Uterus (tissue), 4 donors: ENCODE results near the gene C4orf36. TPM values are rescaled to one million over a fixed set of nuclear protein-coding genes. Genes with fewer than 3 reads are reported as not detected.
A peak's percentile ranks its signal among the peaks of the same experiment; 100 is the strongest.

Experiments
- DNase-seq, 2 donors: peaks; one replicate each; pipeline ENCODE4 v3.0.0-alpha.2; 2019 to 2020
- H3K27ac ChIP-seq, 2 donors: fragments of 200-600 bp; sonication (generic); 1 replicate in 1 of 2; 2 replicates in 1 of 2; pipeline ENCODE4 v1.5.1; 2016 to 2018
- H3K27me3 ChIP-seq, 2 donors: fragments of 200-600 bp; sonication (generic); one replicate each; pipeline ENCODE4 v1.5.1; 2018 to 2019; ENCODE audit warnings: control low read depth in 1 of 2
- H3K36me3 ChIP-seq, 2 donors: fragments of 200-600 bp; sonication (generic); one replicate each; pipeline ENCODE4 v1.5.1; 2019; ENCODE audit warnings: control low read depth in 1 of 2
- H3K4me1 ChIP-seq, 2 donors: fragments of 200-600 bp; sonication (generic); one replicate each; pipeline ENCODE4 v1.5.1; 2018 to 2019; ENCODE audit warnings: control low read depth in 1 of 2
- H3K4me3 ChIP-seq, 2 donors: fragments of 200-600 bp; sonication (generic); 1 replicate in 1 of 2; 2 replicates in 1 of 2; pipeline ENCODE4 v1.5.1; 2018 to 2019; ENCODE audit warnings: mild to moderate bottlenecking in 1 of 2
- H3K9me3 ChIP-seq, 2 donors: fragments of 200-600 bp; sonication (generic); one replicate each; pipeline ENCODE4 v1.5.1; 2019; ENCODE audit warnings: control low read depth in 1 of 2
- POLR2A ChIP-seq, 2 donors: fragments of 450-650 bp; IDR thresholded peaks; one replicate each; pipeline ENCODE4 v1.6.1; 2016; ENCODE audit warnings: antibody characterized with exemption in 2 of 2, mild to moderate bottlenecking in 1 of 2, moderate library complexity in 1 of 2
- intact Hi-C: fragments of 100-400 bp; cut with DNase I; formaldehyde crosslinking; loops from one replicate; pipeline ENCODE4 v1.15.1; 2023; ENCODE audit warnings: low total_unique reads
- total RNA-seq, 4 donors: library from RNA; depleted of rRNA in 3 of 4; stranded (reverse); fragments of >200 nt in 3 of 4; gene quantifications; one replicate each; pipeline versions ENCODE4 v1.1.0 to v1.2.4, GENCODE V29; 2014 to 2023
- TF ChIP-seq, protein P1 (sequence below), 4 experiments: fragments of 200-600 bp in 2 of 4; fragments of 450-650 bp in 2 of 4; sonication (generic) in 2 of 4; IDR thresholded peaks; one replicate each; pipeline ENCODE4 v1.5.1; 2016 to 2019; ENCODE audit warnings: antibody characterized with exemption in 4 of 4, mild to moderate bottlenecking in 2 of 4, moderate library complexity in 1 of 4
- donor health status: DM: yes; HTN: yes; CAD: no.

The C4orf36 gene
- total RNA-seq, 4 donors from 2014 or later, result 0.91 to 4.8 TPM; not detected in 2

DNA sequence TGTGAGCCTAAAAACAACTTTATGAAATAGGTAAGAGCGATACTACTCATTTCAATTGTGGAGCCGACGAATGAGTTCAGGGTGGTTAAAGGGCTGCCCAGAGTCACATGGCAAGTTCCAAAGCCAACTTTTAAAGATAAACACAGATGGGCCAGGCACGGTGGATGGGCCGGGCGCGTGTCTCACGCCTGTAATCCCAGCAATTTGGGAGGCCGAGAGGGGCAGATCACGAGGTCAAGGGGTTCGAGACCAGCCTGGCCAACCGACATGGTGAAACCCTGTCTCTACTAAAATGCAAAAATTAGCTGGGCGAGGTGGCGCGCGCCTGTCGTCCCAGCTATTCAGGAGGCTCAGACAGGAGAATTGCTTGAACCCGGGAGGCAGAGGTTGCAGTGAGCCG lies 914 bp upstream of the C4orf36 start:
- Histone ChIP-seq H3K27me3 (no peaks in the 10 kb centered on the region), H3K27ac (no peak overlapping the region), H3K4me3 (no peak overlapping the region), H3K4me1 (no peaks in the 10 kb centered on the region), H3K36me3 (no peaks in the 10 kb centered on the region), H3K9me3 (no peaks in the 10 kb centered on the region)
- intact Hi-C loops, result no loop called here
- no peak for TF ChIP-seq POLR2A (IDR thresholded peaks at IDR 0.05)
- TF ChIP-seq, protein P1, sequence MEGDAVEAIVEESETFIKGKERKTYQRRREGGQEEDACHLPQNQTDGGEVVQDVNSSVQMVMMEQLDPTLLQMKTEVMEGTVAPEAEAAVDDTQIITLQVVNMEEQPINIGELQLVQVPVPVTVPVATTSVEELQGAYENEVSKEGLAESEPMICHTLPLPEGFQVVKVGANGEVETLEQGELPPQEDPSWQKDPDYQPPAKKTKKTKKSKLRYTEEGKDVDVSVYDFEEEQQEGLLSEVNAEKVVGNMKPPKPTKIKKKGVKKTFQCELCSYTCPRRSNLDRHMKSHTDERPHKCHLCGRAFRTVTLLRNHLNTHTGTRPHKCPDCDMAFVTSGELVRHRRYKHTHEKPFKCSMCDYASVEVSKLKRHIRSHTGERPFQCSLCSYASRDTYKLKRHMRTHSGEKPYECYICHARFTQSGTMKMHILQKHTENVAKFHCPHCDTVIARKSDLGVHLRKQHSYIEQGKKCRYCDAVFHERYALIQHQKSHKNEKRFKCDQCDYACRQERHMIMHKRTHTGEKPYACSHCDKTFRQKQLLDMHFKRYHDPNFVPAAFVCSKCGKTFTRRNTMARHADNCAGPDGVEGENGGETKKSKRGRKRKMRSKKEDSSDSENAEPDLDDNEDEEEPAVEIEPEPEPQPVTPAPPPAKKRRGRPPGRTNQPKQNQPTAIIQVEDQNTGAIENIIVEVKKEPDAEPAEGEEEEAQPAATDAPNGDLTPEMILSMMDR (IDR thresholded peaks at IDR 0.05), result no peak
- no peak for DNase-seq

GRCh38 chr4:86892636-86892960 lies 376 bp upstream of the C4orf36 start:
- Histone ChIP-seq H3K9me3 (no peaks in the 10 kb centered on the region), H3K27ac (peak overlapping the region; percentile 47 to 80), H3K27me3 (no peaks in the 10 kb centered on the region), H3K36me3 (no peaks in the 10 kb centered on the region), H3K4me1 (no peaks in the 10 kb centered on the region), H3K4me3 (peak overlapping the region; percentile 57 to 63)
- no peak for DNase-seq
- no peak for TF ChIP-seq POLR2A (IDR thresholded peaks at IDR 0.05)
- TF ChIP-seq, protein P1 (IDR thresholded peaks at IDR 0.05), result no peak
- intact Hi-C loops, result no loop called here

GRCh38 chr4:86890790-86891189 lies 1.4 kb downstream of the C4orf36 start:
- Histone ChIP-seq H3K36me3 (no peaks in the 10 kb centered on the region), H3K27me3 (no peaks in the 10 kb centered on the region), H3K4me3 (no peak overlapping the region), H3K4me1 (no peaks in the 10 kb centered on the region), H3K27ac (no peak overlapping the region), H3K9me3 (no peaks in the 10 kb centered on the region)
- DNase-seq, result no peak
- TF ChIP-seq, protein P1 (IDR thresholded peaks at IDR 0.05), result no peak
- no peak for TF ChIP-seq POLR2A (IDR thresholded peaks at IDR 0.05)
- intact Hi-C loops, result no loop called here

GRCh38 chr4:86879641-86880040 lies 12.6 kb downstream of the C4orf36 start:
- DNase-seq, result no peak
- Histone ChIP-seq H3K36me3 (no peaks in the 10 kb centered on the region), H3K9me3 (peaks cover 0 to 12% of the 10 kb centered on the region in 2 donors), H3K27ac (no peak overlapping the region), H3K4me1 (no peaks in the 10 kb centered on the region), H3K27me3 (no peaks in the 10 kb centered on the region), H3K4me3 (no peak overlapping the region)
- intact Hi-C loops, result no loop called here
- no peak for TF ChIP-seq POLR2A (IDR thresholded peaks at IDR 0.05)
- TF ChIP-seq, protein P1 (IDR thresholded peaks at IDR 0.05), result no peak

- Histone ChIP-seq H3K27me3 (no peaks in the 10 kb centered on the region), H3K4me3 (no peak overlapping the region), H3K4me1 (no peaks in the 10 kb centered on the region), H3K9me3 (peaks cover 0 to 12% of the 10 kb centered on the region in 2 donors), H3K27ac (no peak overlapping the region), H3K36me3 (no peaks in the 10 kb centered on the region)
- TF ChIP-seq POLR2A (IDR thresholded peaks at IDR 0.05), result no peak
- TF ChIP-seq, protein P1 (IDR thresholded peaks at IDR 0.05), result no peak
- intact Hi-C loops, result no loop called here
- DNase-seq, result no peak
Measured at GRCh38 chr4:86878640-86879039, 13.6 kb downstream of the C4orf36 start.
